Neural progenitor cell (in vitro differentiated cells): ENCODE data around the gene SLC46A1. TPM values are rescaled to one million over a fixed set of nuclear protein-coding genes. Genes with fewer than 3 reads are reported as not detected.

ENCODE experiments used
- DNase-seq: peaks from one replicate; pipeline ENCODE4 v3.0.0-alpha.2; 2016; ENCODE audit warnings: low spot score
- H2AFZ ChIP-seq: fragments of 200-600 bp; sonication (generic); replicated peaks from 2 replicates; pipeline ENCODE4 v1.6.1; 2016; ENCODE audit warnings: antibody characterized with exemption
- H3F3A ChIP-seq: fragments of 200-600 bp; sonication (generic); 2 replicates; pipeline ENCODE4 v1.6.1; 2016; ENCODE audit warnings: antibody characterized with exemption, low read depth
- H3K27ac ChIP-seq: fragments of 200-600 bp; sonication (generic); 2 replicates; pipeline ENCODE4 v1.5.1; 2016; ENCODE audit warnings: mild to moderate bottlenecking
- H3K27me3 ChIP-seq: fragments of 200-600 bp; sonication (generic); 2 replicates; pipeline ENCODE4 v1.6.1; 2016; ENCODE audit warnings: mild to moderate bottlenecking, moderate library complexity
- H3K36me3 ChIP-seq: fragments of 200-600 bp; sonication (generic); 2 replicates; pipeline ENCODE4 v1.5.1; 2016
- H3K4me1 ChIP-seq: fragments of 200-600 bp; sonication (generic); 2 replicates; pipeline ENCODE4 v1.6.1; 2016; ENCODE audit warnings: mixed run types
- H3K4me2 ChIP-seq: fragments of 200-600 bp; sonication (generic); 2 replicates; pipeline ENCODE4 v1.6.1; 2016
- H3K4me3 ChIP-seq: fragments of 200-600 bp; sonication (generic); 2 replicates; pipeline ENCODE4 v1.5.1; 2016
- H3K79me2 ChIP-seq: fragments of 200-600 bp; sonication (generic); 2 replicates; pipeline ENCODE4 v1.6.1; 2016; ENCODE audit warnings: low read depth
- H3K9ac ChIP-seq: fragments of 200-600 bp; sonication (generic); 2 replicates; pipeline ENCODE4 v1.6.1; 2016
- H3K9me3 ChIP-seq: fragments of 200-600 bp; sonication (generic); 2 replicates; pipeline ENCODE4 v1.5.1; 2016; ENCODE audit warnings: low read depth
- H4K20me1 ChIP-seq: fragments of 200-600 bp; sonication (generic); 2 replicates; pipeline ENCODE4 v1.6.1; 2016; ENCODE audit warnings: low read depth
- H3K27ac Mint-ChIP-seq: 3 replicates; pipeline ENCODE4 v1.8.0; 2021; ENCODE audit warnings: mixed read lengths
- H3K27me3 Mint-ChIP-seq: 2 replicates; pipeline ENCODE4 v1.8.0; 2022; ENCODE audit warnings: low read depth, mild to moderate bottlenecking, inconsistent platforms, moderate library complexity, mixed read lengths; ENCODE audit not compliant: insufficient read depth
- H3K36me3 Mint-ChIP-seq: 3 replicates; pipeline ENCODE4 v1.8.0; 2021; ENCODE audit warnings: mixed read lengths
- H3K4me1 Mint-ChIP-seq: 3 replicates; pipeline ENCODE4 v1.8.0; 2021; ENCODE audit warnings: mixed read lengths
- H3K4me3 Mint-ChIP-seq: 3 replicates; pipeline ENCODE4 v1.8.0; 2021; ENCODE audit warnings: mild to moderate bottlenecking, moderate library complexity, mixed read lengths
- H3K9me3 Mint-ChIP-seq: 3 replicates; pipeline ENCODE4 v1.8.0; 2020; ENCODE audit warnings: mixed read lengths
- EZH2 ChIP-seq: fragments of 200-600 bp; sonication (generic); IDR thresholded peaks from 2 replicates; pipeline ENCODE4 v1.6.1; 2017; ENCODE audit warnings: antibody characterized with exemption, mild to moderate bottlenecking, moderate library complexity
- EZH2phosphoT487 ChIP-seq: fragments of 200-600 bp; sonication (generic); IDR thresholded peaks from 2 replicates; pipeline ENCODE4 v1.6.1; 2017; ENCODE audit warnings: antibody characterized with exemption
- total RNA-seq: library from RNA; depleted of rRNA; stranded (reverse); fragments of >200 nt; gene quantifications from 2 replicates; pipeline ENCODE4 v1.2.3, GENCODE V29; 2015; ENCODE audit warnings: low replicate concordance
- TF ChIP-seq, protein P1 (sequence below): fragments of 200-600 bp; sonication (generic); IDR thresholded peaks from 2 replicates; pipeline ENCODE4 v1.5.1; 2017; ENCODE audit warnings: antibody characterized with exemption, mild to moderate bottlenecking

Gene SLC46A1
- total RNA-seq, 1 donor from 2014 or later = 2.4 TPM

DNA sequence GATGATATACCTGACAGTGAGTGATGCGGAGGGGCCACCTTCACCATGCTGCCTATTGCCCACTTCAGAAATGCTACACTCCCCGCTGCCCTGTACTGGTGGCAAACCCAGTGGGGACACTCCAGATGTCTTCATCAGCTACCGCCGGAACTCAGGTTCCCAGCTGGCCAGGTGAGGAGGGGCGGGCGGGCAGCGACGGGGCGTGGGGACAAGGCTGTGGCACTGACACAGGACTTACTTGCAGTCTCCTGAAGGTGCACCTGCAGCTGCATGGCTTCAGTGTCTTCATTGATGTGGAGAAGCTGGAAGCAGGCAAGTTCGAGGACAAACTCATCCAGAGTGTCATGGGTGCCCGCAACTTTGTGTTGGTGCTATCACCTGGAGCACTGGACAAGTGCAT, 17.9 kb downstream of the SLC46A1 start:
- Mint-ChIP-seq H3K4me1 (no peaks in the 10 kb centered on the region), H3K27me3 (peaks cover 6% of the 10 kb centered on the region), H3K27ac (no peak overlapping the region), H3K4me3 (no peak overlapping the region), H3K36me3 (peaks cover 24% of the 10 kb centered on the region), H3K9me3 (no peaks in the 10 kb centered on the region)
- H3K27ac ChIP-seq = no peak overlapping the region
- H3K9me3 ChIP-seq = no peaks in the 10 kb centered on the region
- H3K36me3 ChIP-seq = no peaks in the 10 kb centered on the region
- no peak overlapping the region for H3K4me2 ChIP-seq
- H3K4me3 ChIP-seq = no peak overlapping the region
- H3F3A ChIP-seq = no peaks in the 10 kb centered on the region
- H2AFZ ChIP-seq = no peak overlapping the region
- DNase-seq = no peak
- H3K27me3 ChIP-seq = peaks cover 43% of the 10 kb centered on the region
- no peaks in the 10 kb centered on the region for H3K79me2 ChIP-seq
- no peak overlapping the region for H3K9ac ChIP-seq
- TF ChIP-seq, protein P1, sequence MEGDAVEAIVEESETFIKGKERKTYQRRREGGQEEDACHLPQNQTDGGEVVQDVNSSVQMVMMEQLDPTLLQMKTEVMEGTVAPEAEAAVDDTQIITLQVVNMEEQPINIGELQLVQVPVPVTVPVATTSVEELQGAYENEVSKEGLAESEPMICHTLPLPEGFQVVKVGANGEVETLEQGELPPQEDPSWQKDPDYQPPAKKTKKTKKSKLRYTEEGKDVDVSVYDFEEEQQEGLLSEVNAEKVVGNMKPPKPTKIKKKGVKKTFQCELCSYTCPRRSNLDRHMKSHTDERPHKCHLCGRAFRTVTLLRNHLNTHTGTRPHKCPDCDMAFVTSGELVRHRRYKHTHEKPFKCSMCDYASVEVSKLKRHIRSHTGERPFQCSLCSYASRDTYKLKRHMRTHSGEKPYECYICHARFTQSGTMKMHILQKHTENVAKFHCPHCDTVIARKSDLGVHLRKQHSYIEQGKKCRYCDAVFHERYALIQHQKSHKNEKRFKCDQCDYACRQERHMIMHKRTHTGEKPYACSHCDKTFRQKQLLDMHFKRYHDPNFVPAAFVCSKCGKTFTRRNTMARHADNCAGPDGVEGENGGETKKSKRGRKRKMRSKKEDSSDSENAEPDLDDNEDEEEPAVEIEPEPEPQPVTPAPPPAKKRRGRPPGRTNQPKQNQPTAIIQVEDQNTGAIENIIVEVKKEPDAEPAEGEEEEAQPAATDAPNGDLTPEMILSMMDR = no peak
- no peak for TF ChIP-seq EZH2phosphoT487
- no peak for TF ChIP-seq EZH2
- H3K4me1 ChIP-seq = no peaks in the 10 kb centered on the region
- H4K20me1 ChIP-seq = peaks cover 28% of the 10 kb centered on the region

DNA sequence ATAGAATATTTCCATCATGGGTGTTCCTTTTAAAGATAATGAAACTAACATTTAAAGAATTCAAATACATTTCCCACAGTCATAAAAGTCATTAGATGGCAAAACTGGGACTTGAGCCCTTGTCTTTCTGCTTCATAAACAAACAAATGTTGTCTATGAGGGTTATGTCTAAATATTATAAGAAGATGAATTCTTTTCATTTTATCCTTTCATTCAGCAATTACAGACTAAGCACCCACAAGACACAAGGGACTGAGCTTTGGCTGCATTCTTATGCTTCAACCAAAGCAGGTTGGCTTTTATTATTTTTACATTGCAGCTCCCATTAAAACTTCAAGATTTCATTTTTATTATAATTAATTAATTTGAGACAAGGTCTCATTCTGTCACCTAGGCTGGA, 19.6 kb downstream of the SLC46A1 start:
- peaks cover 26% of the 10 kb centered on the region for H3K36me3 Mint-ChIP-seq

DNA sequence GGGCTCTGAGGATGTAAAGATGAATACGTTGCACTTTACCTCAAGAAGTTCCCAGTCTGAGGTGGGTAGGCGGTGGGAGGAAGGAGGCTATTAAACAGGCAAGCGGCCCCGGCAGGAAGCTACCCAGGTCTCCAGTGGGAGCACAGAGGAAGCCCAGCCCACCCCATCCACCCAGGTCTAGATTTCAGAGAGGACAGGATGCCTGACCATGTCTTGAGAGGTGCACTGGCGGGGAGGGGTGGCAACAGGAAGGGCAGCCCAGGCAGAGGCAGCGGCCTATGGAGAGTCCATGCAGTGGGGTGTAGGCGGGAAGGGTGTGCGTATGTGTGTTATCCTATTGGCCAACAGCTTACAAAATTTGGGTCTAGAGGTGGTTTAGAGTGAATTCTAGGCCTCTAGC, 20.6 kb downstream of the SLC46A1 start:
- Histone ChIP-seq H3K27ac (no peak overlapping the region), H2AFZ (no peak overlapping the region), H3K4me2 (peak overlapping the region; percentile 85), H3K36me3 (no peaks in the 10 kb centered on the region), H3K27me3 (peaks cover 70% of the 10 kb centered on the region), H3K9me3 (no peaks in the 10 kb centered on the region), H4K20me1 (peaks cover 53% of the 10 kb centered on the region), H3K4me1 (no peaks in the 10 kb centered on the region), H3K79me2 (no peaks in the 10 kb centered on the region), H3K9ac (no peak overlapping the region), H3F3A (peaks cover 12% of the 10 kb centered on the region), H3K4me3 (peak overlapping the region; percentile 39)
- Mint-ChIP-seq H3K27me3 (peaks cover 6% of the 10 kb centered on the region), H3K27ac (no peak overlapping the region), H3K4me1 (no peaks in the 10 kb centered on the region), H3K36me3 (peaks cover 23% of the 10 kb centered on the region), H3K9me3 (no peaks in the 10 kb centered on the region), H3K4me3 (no peak overlapping the region)
- no peak for DNase-seq
- TF ChIP-seq EZH2 (no peak), EZH2phosphoT487 (no peak)
- TF ChIP-seq, protein P1 = no peak

More for the DNA sequence above, 19.6 kb downstream of the SLC46A1 start:
- DNase-seq = no peak
- H3K27ac ChIP-seq = no peak overlapping the region
- TF ChIP-seq, protein P1 = no peak
- TF ChIP-seq EZH2 (no peak), EZH2phosphoT487 (no peak)
- H3K27me3 ChIP-seq = peaks cover 60% of the 10 kb centered on the region
- no peaks in the 10 kb centered on the region for H3K9me3 ChIP-seq
- Mint-ChIP-seq H3K4me3 (no peak overlapping the region), H3K27ac (no peak overlapping the region), H3K4me1 (no peaks in the 10 kb centered on the region), H3K27me3 (peaks cover 6% of the 10 kb centered on the region), H3K9me3 (no peaks in the 10 kb centered on the region)
- H4K20me1 ChIP-seq = peaks cover 44% of the 10 kb centered on the region
- H3K4me1 ChIP-seq = no peaks in the 10 kb centered on the region
- H3F3A ChIP-seq = peaks cover 6% of the 10 kb centered on the region
- no peaks in the 10 kb centered on the region for H3K79me2 ChIP-seq
- no peaks in the 10 kb centered on the region for H3K36me3 ChIP-seq
- no peak overlapping the region for H3K4me2 ChIP-seq
- H3K4me3 ChIP-seq = no peak overlapping the region
- no peak overlapping the region for H3K9ac ChIP-seq
- H2AFZ ChIP-seq = no peak overlapping the region
